SJCRH30 (cell line): ENCODE results near the gene GPHN. TPM values are rescaled to one million over a fixed set of nuclear protein-coding genes. Genes with fewer than 3 reads are reported as not detected.
"Not testable (repeated sequence)": the region's sequence is repeated elsewhere in the genome, so short reads cannot be mapped to it uniquely, and the experiment has no call there.

Source experiments
- DNase-seq, 2 experiments: peaks; one replicate each; pipeline ENCODE4 v3.0.0-alpha.2; 2015 to 2020
- H3K27ac ChIP-seq: fragments of 250-450 bp; sonication (Bioruptor Pico); 2 replicates; pipeline ENCODE4 v1.5.1; 2020; ENCODE audit warnings: mild to moderate bottlenecking, moderate library complexity
- H3K27me3 ChIP-seq: fragments of 250-450 bp; sonication (Bioruptor Pico); 2 replicates; pipeline ENCODE4 v1.5.1; 2020; ENCODE audit warnings: mild to moderate bottlenecking, moderate library complexity
- H3K36me3 ChIP-seq: fragments of 250-450 bp; sonication (Bioruptor Pico); 2 replicates; pipeline ENCODE4 v1.5.1; 2020; ENCODE audit warnings: mild to moderate bottlenecking, moderate library complexity
- H3K4me1 ChIP-seq: fragments of 250-450 bp; sonication (Bioruptor Pico); 2 replicates; pipeline ENCODE4 v1.5.1; 2020; ENCODE audit warnings: mild to moderate bottlenecking, moderate library complexity
- H3K4me3 ChIP-seq: fragments of 250-450 bp; sonication (Bioruptor Pico); 2 replicates; pipeline ENCODE4 v1.5.1; 2020; ENCODE audit warnings: mild to moderate bottlenecking, moderate library complexity
- H3K9me3 ChIP-seq: fragments of 250-450 bp; sonication (Bioruptor Pico); replicated peaks from 2 replicates; pipeline ENCODE4 v1.5.1; 2020; ENCODE audit warnings: mild to moderate bottlenecking, moderate library complexity
- total RNA-seq: library from RNA; depleted of rRNA; stranded (reverse); fragments of >200 nt; shearing (Covaris generic); gene quantifications from 2 replicates; pipeline ENCODE4 v1.2.3, GENCODE V29; 2014

GPHN gene
- total RNA-seq, 1 experiment from 2014 or later: 29.6 TPM

GRCh38 chr14:66490143-66491111, 17.5 kb upstream of the GPHN start:
- no peak overlapping the region for H3K27ac ChIP-seq
- no peaks in the 10 kb centered on the region for H3K27me3 ChIP-seq
- peaks cover 7% of the 10 kb centered on the region for H3K4me1 ChIP-seq

GRCh38 chr14:66493750-66494149, 14.2 kb upstream of the GPHN start:
- Histone ChIP-seq H3K27ac (no peak overlapping the region), H3K27me3 (no peaks in the 10 kb centered on the region), H3K4me3 (no peak overlapping the region), H3K36me3 (no peaks in the 10 kb centered on the region), H3K4me1 (no peaks in the 10 kb centered on the region), H3K9me3 (no peaks in the 10 kb centered on the region)
- DNase-seq: no peak

More at GRCh38 chr14:66490143-66491111, 17.5 kb upstream of the GPHN start:
- DNase-seq: no peak
- H3K36me3 ChIP-seq: no peaks in the 10 kb centered on the region
- H3K9me3 ChIP-seq: no peaks in the 10 kb centered on the region
- no peak overlapping the region for H3K4me3 ChIP-seq

GRCh38 chr14:66495218-66496098, 12.5 kb upstream of the GPHN start:
- no peaks in the 10 kb centered on the region for H3K4me1 ChIP-seq
- H3K9me3 ChIP-seq: no peaks in the 10 kb centered on the region
- peak overlapping the region; percentile 24 for H3K27ac ChIP-seq
- H3K4me3 ChIP-seq: peak overlapping the region; percentile 43
- H3K36me3 ChIP-seq: no peaks in the 10 kb centered on the region
- no peaks in the 10 kb centered on the region for H3K27me3 ChIP-seq
- DNase-seq: peak; percentile 50 to 82

- Histone ChIP-seq H3K9me3 (no peaks in the 10 kb centered on the region), H3K36me3 (no peaks in the 10 kb centered on the region), H3K4me1 (no peaks in the 10 kb centered on the region), H3K27me3 (no peaks in the 10 kb centered on the region), H3K4me3 (peak overlapping the region; percentile 43), H3K27ac (no peak overlapping the region)
- peak in 1 of 2 experiments; percentile 9 for DNase-seq
These were observed 11.6 kb upstream of the GPHN start for GRCh38 chr14:66496188-66496807.

- DNase-seq: peak in 1 of 2 experiments; percentile 8
- H3K36me3 ChIP-seq: no peaks in the 10 kb centered on the region
- H3K27me3 ChIP-seq: no peaks in the 10 kb centered on the region
- no peak overlapping the region for H3K27ac ChIP-seq
- no peaks in the 10 kb centered on the region for H3K9me3 ChIP-seq
- no peaks in the 10 kb centered on the region for H3K4me1 ChIP-seq
- no peak overlapping the region for H3K4me3 ChIP-seq
These were observed 11.0 kb upstream of the GPHN start for GRCh38 chr14:66496911-66497310.

- Histone ChIP-seq H3K36me3 (no peaks in the 10 kb centered on the region), H3K27me3 (no peaks in the 10 kb centered on the region), H3K27ac (no peak overlapping the region), H3K4me3 (no peak overlapping the region), H3K4me1 (no peaks in the 10 kb centered on the region), H3K9me3 (no peaks in the 10 kb centered on the region)
- no peak for DNase-seq
These were observed 9.6 kb upstream of the GPHN start for GRCh38 chr14:66498311-66498710.

- Histone ChIP-seq H3K27me3 (no peaks in the 10 kb centered on the region), H3K4me1 (no peaks in the 10 kb centered on the region), H3K36me3 (no peaks in the 10 kb centered on the region), H3K9me3 (no peaks in the 10 kb centered on the region), H3K4me3 (no peak overlapping the region), H3K27ac (no peak overlapping the region)
- DNase-seq: no peak
These were observed 6.4 kb upstream of the GPHN start for GRCh38 chr14:66501592-66501991.

- H3K27ac ChIP-seq, H3K4me1 ChIP-seq, H3K9me3 ChIP-seq, DNase-seq, H3K36me3 ChIP-seq, H3K4me3 ChIP-seq, H3K27me3 ChIP-seq: not testable (repeated sequence)
These were observed 5.1 kb upstream of the GPHN start for GRCh38 chr14:66502836-66503235.

- Histone ChIP-seq H3K27ac (no peak overlapping the region), H3K9me3 (no peaks in the 10 kb centered on the region), H3K4me3 (no peak overlapping the region), H3K36me3 (no peaks in the 10 kb centered on the region), H3K4me1 (no peaks in the 10 kb centered on the region), H3K27me3 (no peaks in the 10 kb centered on the region)
- peak in 1 of 2 experiments; percentile 15 for DNase-seq
These were observed 4.4 kb upstream of the GPHN start for GRCh38 chr14:66503532-66503931.

GRCh38 chr14:66507181-66507721, 696 bp upstream of the GPHN start:
- Histone ChIP-seq H3K27ac (peak overlapping the region; percentile 73), H3K36me3 (no peaks in the 10 kb centered on the region), H3K27me3 (no peaks in the 10 kb centered on the region), H3K9me3 (no peaks in the 10 kb centered on the region), H3K4me3 (peak overlapping the region; percentile 80), H3K4me1 (peaks cover 3% of the 10 kb centered on the region; the same call in 1 of the 2 replicates)
- DNase-seq: no peak

- H3K36me3 ChIP-seq: no peaks in the 10 kb centered on the region
- H3K9me3 ChIP-seq: no peaks in the 10 kb centered on the region
- peaks cover 3% of the 10 kb centered on the region; the same call in 1 of the 2 replicates for H3K4me1 ChIP-seq
- H3K27ac ChIP-seq: peak overlapping the region; percentile 73
- no peak for DNase-seq
- peak overlapping the region; percentile 80 for H3K4me3 ChIP-seq
- no peaks in the 10 kb centered on the region for H3K27me3 ChIP-seq
These were observed 549 bp downstream of the GPHN start for GRCh38 chr14:66508547-66508845.

GRCh38 chr14:66508846-66509621, 1.1 kb downstream of the GPHN start:
- H3K9me3 ChIP-seq: no peaks in the 10 kb centered on the region
- peak overlapping the region; percentile 73 for H3K27ac ChIP-seq
- no peaks in the 10 kb centered on the region for H3K27me3 ChIP-seq
- H3K4me1 ChIP-seq: peaks cover 3% of the 10 kb centered on the region; the same call in 1 of the 2 replicates
- peak; percentile 50 to 64 for DNase-seq
- no peaks in the 10 kb centered on the region for H3K36me3 ChIP-seq
- peak overlapping the region; percentile 80 for H3K4me3 ChIP-seq

- no peaks in the 10 kb centered on the region for H3K27me3 ChIP-seq
- peak overlapping the region; percentile 73; the same call in 1 of the 2 replicates for H3K27ac ChIP-seq
- no peaks in the 10 kb centered on the region for H3K36me3 ChIP-seq
- H3K9me3 ChIP-seq: no peaks in the 10 kb centered on the region
- peak overlapping the region; percentile 80 for H3K4me3 ChIP-seq
- peaks cover 3% of the 10 kb centered on the region; the same call in 1 of the 2 replicates for H3K4me1 ChIP-seq
- peak in 1 of 2 experiments; percentile 27 for DNase-seq
These were observed 1.9 kb downstream of the GPHN start for GRCh38 chr14:66509874-66510273.

GRCh38 chr14:66511849-66512248, 3.9 kb downstream of the GPHN start:
- 0 out of 2 replicates have a peak, but pooled peaks cover 2% of the 10 kb centered on the region for H3K36me3 ChIP-seq
- no peak overlapping the region for H3K4me3 ChIP-seq
- no peak overlapping the region for H3K27ac ChIP-seq
- DNase-seq: no peak
- no peaks in the 10 kb centered on the region for H3K27me3 ChIP-seq
- H3K9me3 ChIP-seq: no peaks in the 10 kb centered on the region
- H3K4me1 ChIP-seq: peaks cover 3% of the 10 kb centered on the region; the same call in 1 of the 2 replicates
